ENCODE results near the gene C1GALT1. TPM values are rescaled to one million over a fixed set of nuclear protein-coding genes. Genes with fewer than 3 reads are reported as not detected.

Gene C1GALT1
- total and polyA plus RNA-seq, 9 of the 15 experiments (the other 6 are each of a cell fraction or from before 2014, with no cell fraction given) = 5.0 to 33.2 (median 24.1) TPM

GRCh38 chr7:7148798-7149481 lies 33.4 kb upstream of the C1GALT1 start (continued):
- peak; percentile 83 for TF ChIP-seq ZNF592 (IDR thresholded peaks at IDR 0.05)

- Histone ChIP-seq H3K4me3 (no peak overlapping the region), H3K9me3 (replicated peaks; ENCODE audit: control insufficient read depth, insufficient read depth, low read depth, low read length) (peaks cover 4% of the 10 kb centered on the region; the same call in 1 of the 2 replicates), H2AFZ (ENCODE audit: low read depth, low read length) (peak overlapping the region; percentile 49; the same call in 1 of the 2 replicates), H3K9ac (ENCODE audit: insufficient read depth in 1 of 2, low read depth in 2 of 2, low read length in 2 of 2) (no peak overlapping the region), H3K36me3 (ENCODE audit: control insufficient read depth, insufficient read depth, low read length) (no peaks in the 10 kb centered on the region), H3K9me1 (ENCODE audit: control insufficient read depth, insufficient read depth, low read length) (no peaks in the 10 kb centered on the region), H3K79me2 (ENCODE audit: control insufficient read depth, insufficient read depth, low read length) (no peaks in the 10 kb centered on the region), H3K4me1 (replicated peaks in 1 of 2; ENCODE audit: control insufficient read depth in 2 of 2, insufficient read depth in 2 of 2, low read length in 2 of 2) (peaks cover 4 to 14% of the 10 kb centered on the region in 2 experiments; a peak in 3 of 5 replicates), H3K4me2 (ENCODE audit: insufficient read depth, low read length) (no peak overlapping the region), H4K20me1 (replicated peaks; ENCODE audit: control insufficient read depth, insufficient read depth, low read length) (no peaks in the 10 kb centered on the region), H3K27ac (ENCODE audit: extremely low read depth, low read depth, low read length) (no peak overlapping the region), H3K27me3 (ENCODE audit: control insufficient read depth in 2 of 2, insufficient read depth in 2 of 2, low read length in 2 of 2) (no peaks in the 10 kb centered on the region)
- POLR2A ChIA-PET = no interaction called here
- TF ChIP-seq NRF1 (conservative IDR thresholded peaks at IDR 0.05 in 1 of 2, IDR thresholded peaks at IDR 0.05 in 1 of 2) (no peak), FOXM1 (IDR thresholded peaks at IDR 0.05; ENCODE audit: low read depth) (peak; percentile 20; the same call in 1 of the 2 replicates), FOXM1 (CRISPR knock-in tag; IDR thresholded peaks at IDR 0.05; ENCODE audit: low read depth) (no peak)
- DNase-seq (ENCODE audit: extremely low read depth in 1 of 4, low spot score in 3 of 4) (no peak), FAIRE-seq (no peak), ATAC-seq (no peak)
- in situ Hi-C loops (cut with MboI) (no loop called here), intact Hi-C loops (cut with micrococcal nuclease) (no loop called here)
- 38% methylated on average over 3 of the region's 3 CpGs for WGBS (ENCODE audit: insufficient coverage, low coverage, missing lambda C conversion rate)
- no TSS peak for BruUV-seq (replicated peaks)
- CTCF ChIA-PET (ENCODE audit: low intra/inter-chr PET ratio) = no interaction called here
Measured at GRCh38 chr7:7151285-7151684, 31.1 kb upstream of the C1GALT1 start.

All from K562 (cell line).